B cell (primary cell): ENCODE measurements around the gene PTPN11. TPM values are rescaled to one million over a fixed set of nuclear protein-coding genes. Genes with fewer than 3 reads are reported as not detected.

Experiments
- ATAC-seq: fragments of 200-7000 bp; cut with Tn5 transposase; one replicate; pipeline ENCODE4 v1.10.0; 2021; ENCODE audit warnings: low read depth, mild to moderate bottlenecking, moderate number of reproducible peaks, moderate library complexity
- CTCF ChIA-PET: fragments of 350-600 bp; sonication (Branson Sonifier 250); formaldehyde crosslinking; loops from one replicate; lab custom pipeline; 2021; ENCODE audit warnings: antibody characterized with exemption, inconsistent platforms; lab: Charles Lee
- POLR2A ChIA-PET: fragments of 350-600 bp; sonication (Branson Sonifier 250); formaldehyde crosslinking; loops from one replicate; lab custom pipeline; 2021; ENCODE audit warnings: antibody characterized with exemption; lab: Charles Lee
- DNase-seq: peaks from one replicate; pipeline ENCODE4 v3.0.0; 2013
- H2AFZ ChIP-seq: 2 replicates; pipeline ENCODE4 v1.6.1; 2012; ENCODE audit warnings: mild to moderate bottlenecking, low read depth, low read length; ENCODE audit not compliant: insufficient read depth, poor library complexity, severe bottlenecking
- H3K27ac ChIP-seq, 2 donors: 1 replicate in 1 of 2; 2 replicates in 1 of 2; pipeline ENCODE4 v1.5.1; 2012 to 2013; ENCODE audit warnings: low read length in 2 of 2, mild to moderate bottlenecking in 2 of 2, moderate library complexity in 1 of 2
- H3K27me3 ChIP-seq, 4 experiments: fragments of 200-600 bp in 1 of 4; sonication (generic) in 1 of 4; replicated peaks in 1 of 4; 1 replicate in 2 of 4; 2 replicates in 2 of 4; pipeline versions ENCODE4 v1.6.1 to v1.7.0; 2013 to 2016; ENCODE audit warnings: low read length in 3 of 4, mild to moderate bottlenecking in 2 of 4, mixed read lengths in 1 of 4, moderate library complexity in 1 of 4; ENCODE audit not compliant: insufficient read depth in 4 of 4, control insufficient read depth in 3 of 4; ENCODE audit errors: control extremely low read depth in 1 of 4
- H3K36me3 ChIP-seq, 2 experiments: replicated peaks in 1 of 2; 1 replicate in 1 of 2; 2 replicates in 1 of 2; pipeline versions ENCODE4 v1.6.1 to v1.7.1; 2013; ENCODE audit warnings: low read length in 1 of 2; ENCODE audit not compliant: insufficient read depth in 2 of 2, control insufficient read depth in 1 of 2; ENCODE audit errors: control extremely low read depth in 1 of 2, extremely low read depth in 1 of 2
- H3K4me1 ChIP-seq, 2 donors: fragments of 200-600 bp in 1 of 2; sonication (generic) in 1 of 2; 1 replicate in 1 of 2; 2 replicates in 1 of 2; pipeline versions ENCODE4 v1.5.1 to v1.6.1; 2013 to 2017; ENCODE audit warnings: low read length in 2 of 2; ENCODE audit not compliant: control insufficient read depth in 2 of 2, insufficient read depth in 2 of 2
- H3K4me2 ChIP-seq: replicated peaks from 2 replicates; pipeline ENCODE3; 2012; ENCODE audit warnings: mild to moderate bottlenecking, low read depth, low read length; ENCODE audit not compliant: poor library complexity, severe bottlenecking
- H3K4me3 ChIP-seq, 5 experiments: fragments of 200-600 bp in 1 of 5; sonication (generic) in 1 of 5; 1 replicate in 3 of 5; 2 replicates in 2 of 5; pipeline versions ENCODE4 v1.5.1 to v1.7.0; 2011 to 2016; ENCODE audit warnings: low read length in 4 of 5, mild to moderate bottlenecking in 4 of 5, low read depth in 2 of 5, control low read depth in 1 of 5, moderate library complexity in 1 of 5; ENCODE audit not compliant: insufficient read depth in 1 of 5; ENCODE audit errors: control extremely low read depth in 1 of 5, extremely low read depth in 1 of 5
- H3K79me2 ChIP-seq: fragments of 200-600 bp; sonication (generic); one replicate; pipeline ENCODE4 v1.6.0; 2016; ENCODE audit warnings: low read length; ENCODE audit not compliant: control insufficient read depth, insufficient read depth
- H3K9ac ChIP-seq: fragments of 200-600 bp; sonication (generic); 2 replicates; pipeline ENCODE4 v1.6.1; 2017; ENCODE audit warnings: mild to moderate bottlenecking, low read length, moderate library complexity
- H3K9me3 ChIP-seq, 3 donors: one replicate each; pipeline versions ENCODE4 v1.6.1 to v1.7.1; 2013; ENCODE audit warnings: low read length in 2 of 3; ENCODE audit not compliant: control insufficient read depth in 2 of 3, insufficient read depth in 1 of 3; ENCODE audit errors: control extremely low read depth in 1 of 3
- H4K20me1 ChIP-seq: 2 replicates; pipeline ENCODE4 v1.6.0; 2012; ENCODE audit warnings: mild to moderate bottlenecking, low read length; ENCODE audit not compliant: insufficient read depth, control insufficient read depth, poor library complexity, severe bottlenecking
- H3K27ac Mint-ChIP-seq: one replicate; pipeline ENCODE4 v1.8.0; 2021; ENCODE audit warnings: mixed read lengths
- H3K27me3 Mint-ChIP-seq: one replicate; pipeline ENCODE4 v1.8.0; 2021; ENCODE audit warnings: mixed read lengths
- H3K4me1 Mint-ChIP-seq: one replicate; pipeline ENCODE4 v1.8.0; 2021; ENCODE audit warnings: mixed read lengths
- H3K4me3 Mint-ChIP-seq: one replicate; pipeline ENCODE4 v1.8.0; 2021; ENCODE audit warnings: mixed read lengths
- H3K9me3 Mint-ChIP-seq: one replicate; pipeline ENCODE4 v1.8.0; 2022; ENCODE audit warnings: mixed read lengths; ENCODE audit not compliant: insufficient read depth
- EZH2 ChIP-seq: IDR thresholded peaks from 2 replicates; pipeline ENCODE4 v1.6.1; 2012; ENCODE audit warnings: borderline replicate concordance, low read depth, mild to moderate bottlenecking, moderate library complexity, low read length; ENCODE audit not compliant: insufficient read depth, poor library complexity, severe bottlenecking
- WGBS: methylation state at CpG from one replicate; pipeline ENCODE4 v1.1.5; 2013; ENCODE audit warnings: missing lambda C conversion rate; ENCODE audit not compliant: insufficient coverage; 5-methylcytosine and 5-hydroxymethylcytosine counted together
- intact Hi-C: fragments of 100-400 bp; cut with micrococcal nuclease; formaldehyde crosslinking; loops from one replicate; pipeline ENCODE4 v1.10.0; 2022
- polyA plus RNA-seq: library from polyadenylated mRNA; depleted of rRNA; stranded (reverse); fragments of >200 nt; gene quantifications from 2 replicates; pipeline ENCODE4 v1.2.3, GENCODE V29; 2012
- total RNA-seq, 2 donors: library from RNA; stranded (reverse); fragments of 120-200 nt in 1 of 2; gene quantifications; 1 replicate in 1 of 2; 2 replicates in 1 of 2; pipeline versions ENCODE4 v1.2.3 to v1.2.4, GENCODE V29; 2013 to 2022
- TF ChIP-seq, protein P1 (sequence below): fragments of 200-600 bp; IDR thresholded peaks from one replicate; pipeline ENCODE4 v1.8.0; 2022; ENCODE audit warnings: antibody characterized with exemption, mild to moderate bottlenecking

PTPN11 gene
- total and polyA plus RNA-seq, 2 donors (not counting 1 experiment from before 2014, with no cell fraction given): 7.8 to 53.1 TPM

DNA sequence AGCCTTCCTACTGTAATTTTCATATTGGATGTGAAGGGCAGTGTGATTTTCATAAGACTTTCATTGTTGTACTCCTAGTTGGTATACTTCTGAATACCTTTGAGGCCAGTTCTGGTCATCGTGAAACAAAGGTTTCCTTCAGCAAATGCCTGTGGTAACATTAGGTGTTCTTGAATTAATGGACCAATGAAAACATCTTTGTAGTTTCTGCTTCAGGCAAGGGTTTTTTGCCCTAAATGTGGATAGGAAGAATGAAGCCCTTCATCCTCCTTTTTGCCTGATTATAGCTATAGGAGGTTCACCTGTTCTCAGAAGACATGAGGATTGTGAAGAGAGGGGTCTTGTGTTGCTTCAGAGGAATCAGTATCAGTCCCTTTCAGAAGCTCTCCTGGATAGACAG is 60.7 kb downstream of the PTPN11 start:
- intact Hi-C loops: no loop called here
- no peak overlapping the region for H3K4me3 Mint-ChIP-seq
- Histone ChIP-seq H2AFZ (no peak overlapping the region), H3K27me3 (no peaks in the 10 kb centered on the region), H3K4me1 (no peaks in the 10 kb centered on the region), H3K9ac (no peak overlapping the region), H4K20me1 (no peaks in the 10 kb centered on the region), H3K27ac (no peak overlapping the region), H3K4me3 (no peak overlapping the region), H3K36me3 (peaks cover 1 to 76% of the 10 kb centered on the region in 2 experiments), H3K9me3 (no peaks in the 10 kb centered on the region), H3K79me2 (no peaks in the 10 kb centered on the region), H3K4me2 (no peak overlapping the region)
- WGBS: no CpG with 5 or more reads among the region's 1 CpG
- no peak overlapping the region for H3K27ac Mint-ChIP-seq
- H3K27me3 Mint-ChIP-seq: no peaks in the 10 kb centered on the region
- no peak for DNase-seq
- H3K9me3 Mint-ChIP-seq: no peaks in the 10 kb centered on the region
- no peaks in the 10 kb centered on the region for H3K4me1 Mint-ChIP-seq
- POLR2A ChIA-PET: no interaction called here
- no peak for ATAC-seq
- no peak for TF ChIP-seq EZH2
- TF ChIP-seq, protein P1, sequence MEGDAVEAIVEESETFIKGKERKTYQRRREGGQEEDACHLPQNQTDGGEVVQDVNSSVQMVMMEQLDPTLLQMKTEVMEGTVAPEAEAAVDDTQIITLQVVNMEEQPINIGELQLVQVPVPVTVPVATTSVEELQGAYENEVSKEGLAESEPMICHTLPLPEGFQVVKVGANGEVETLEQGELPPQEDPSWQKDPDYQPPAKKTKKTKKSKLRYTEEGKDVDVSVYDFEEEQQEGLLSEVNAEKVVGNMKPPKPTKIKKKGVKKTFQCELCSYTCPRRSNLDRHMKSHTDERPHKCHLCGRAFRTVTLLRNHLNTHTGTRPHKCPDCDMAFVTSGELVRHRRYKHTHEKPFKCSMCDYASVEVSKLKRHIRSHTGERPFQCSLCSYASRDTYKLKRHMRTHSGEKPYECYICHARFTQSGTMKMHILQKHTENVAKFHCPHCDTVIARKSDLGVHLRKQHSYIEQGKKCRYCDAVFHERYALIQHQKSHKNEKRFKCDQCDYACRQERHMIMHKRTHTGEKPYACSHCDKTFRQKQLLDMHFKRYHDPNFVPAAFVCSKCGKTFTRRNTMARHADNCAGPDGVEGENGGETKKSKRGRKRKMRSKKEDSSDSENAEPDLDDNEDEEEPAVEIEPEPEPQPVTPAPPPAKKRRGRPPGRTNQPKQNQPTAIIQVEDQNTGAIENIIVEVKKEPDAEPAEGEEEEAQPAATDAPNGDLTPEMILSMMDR: no peak
- CTCF ChIA-PET: no interaction called here

DNA sequence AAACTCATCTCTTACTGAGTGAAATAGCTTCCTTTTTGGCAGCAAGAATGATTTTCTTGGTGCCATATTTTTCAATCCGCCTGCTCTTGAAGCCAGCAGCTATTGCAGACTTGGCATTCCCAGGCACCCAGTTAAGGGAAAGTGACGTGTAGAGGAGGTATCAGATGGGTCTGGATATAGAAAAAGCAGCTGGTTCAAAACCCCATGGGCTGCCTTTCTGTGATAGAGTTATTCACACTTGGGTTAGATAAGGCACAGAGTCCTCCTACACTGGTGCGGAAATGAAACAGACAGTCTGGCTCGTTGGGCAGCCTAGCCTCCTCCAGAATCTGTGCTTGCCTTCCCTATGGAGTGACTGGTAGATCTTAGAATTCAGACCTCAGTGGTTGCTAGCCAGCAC is 62.2 kb downstream of the PTPN11 start:
- Histone ChIP-seq H4K20me1 (no peaks in the 10 kb centered on the region), H3K9ac (no peak overlapping the region), H3K9me3 (no peaks in the 10 kb centered on the region), H3K4me2 (no peak overlapping the region), H3K36me3 (peaks cover 1 to 77% of the 10 kb centered on the region in 2 experiments), H3K79me2 (no peaks in the 10 kb centered on the region), H3K27me3 (no peaks in the 10 kb centered on the region), H3K4me1 (no peaks in the 10 kb centered on the region), H2AFZ (no peak overlapping the region), H3K4me3 (no peak overlapping the region), H3K27ac (no peak overlapping the region)
- H3K4me3 Mint-ChIP-seq: no peak overlapping the region
- H3K4me1 Mint-ChIP-seq: no peaks in the 10 kb centered on the region
- intact Hi-C loops: no loop called here
- no peak overlapping the region for H3K27ac Mint-ChIP-seq
- CTCF ChIA-PET: interaction anchor here (0.5 kb wide), 1 partner anchor 539 kb away, joined by 3 read pairs; no protein-coding TSS in a partner anchor
- no peaks in the 10 kb centered on the region for H3K9me3 Mint-ChIP-seq
- ATAC-seq (no peak), DNase-seq (no peak)
- 100% methylated on average over 4 of the region's 4 CpGs for WGBS
- H3K27me3 Mint-ChIP-seq: no peaks in the 10 kb centered on the region
- POLR2A ChIA-PET: no interaction called here
- TF ChIP-seq, protein P1: no peak
- no peak for TF ChIP-seq EZH2
